Breast epithelium (tissue), 4 donors: ENCODE results near the gene CDH4. TPM values are rescaled to one million over a fixed set of nuclear protein-coding genes. Genes with fewer than 3 reads are reported as not detected.
"Not testable (repeated sequence)": the region's sequence is repeated elsewhere in the genome, so short reads cannot be mapped to it uniquely, and the experiment has no call there.

Experiments used
- DNase-seq, 2 donors: peaks; one replicate each; pipeline ENCODE4 v3.0.0-alpha.2; 2019; ENCODE audit warnings: low spot score in 2 of 2
- H3K27ac ChIP-seq, 2 donors: fragments of 200-600 bp; sonication (generic) in 1 of 2; one replicate each; pipeline ENCODE4 v1.5.1; 2016 to 2019; ENCODE audit warnings: mild to moderate bottlenecking in 1 of 2
- H3K27me3 ChIP-seq, 2 donors: fragments of 200-600 bp; sonication (generic) in 1 of 2; one replicate each; pipeline versions ENCODE4 v1.5.1 to v1.6.0; 2017 to 2019; ENCODE audit warnings: control low read depth in 1 of 2, mild to moderate bottlenecking in 1 of 2
- H3K36me3 ChIP-seq: fragments of 200-600 bp; one replicate; pipeline ENCODE4 v1.5.1; 2019
- H3K4me1 ChIP-seq, 2 donors: fragments of 200-600 bp; sonication (generic); one replicate each; pipeline ENCODE4 v1.5.1; 2016 to 2019; ENCODE audit warnings: control low read depth in 1 of 2
- H3K4me3 ChIP-seq, 3 donors: fragments of 200-600 bp; sonication (generic); 1 replicate in 2 of 3; 2 replicates in 1 of 3; pipeline ENCODE4 v1.5.1; 2016 to 2019; ENCODE audit warnings: mild to moderate bottlenecking in 3 of 3, moderate library complexity in 2 of 3
- H3K9me3 ChIP-seq, 2 donors: fragments of 200-600 bp; sonication (generic) in 1 of 2; one replicate each; pipeline ENCODE4 v1.5.1; 2016 to 2019; ENCODE audit warnings: control low read depth in 1 of 2
- CTCF ChIP-seq, 3 donors: fragments of 450-650 bp; IDR thresholded peaks; one replicate each; pipeline ENCODE4 v1.5.1; 2016 to 2017; ENCODE audit warnings: antibody characterized with exemption in 3 of 3, mild to moderate bottlenecking in 3 of 3, moderate library complexity in 3 of 3
- POLR2A ChIP-seq: fragments of 450-650 bp; IDR thresholded peaks from one replicate; pipeline ENCODE4 v1.6.1; 2016; ENCODE audit warnings: antibody characterized with exemption, mild to moderate bottlenecking, moderate library complexity
- POLR2AphosphoS5 ChIP-seq, 3 donors: sonication (generic); formaldehyde crosslinking; IDR thresholded peaks; one replicate each; pipeline ENCODE4 v1.6.1; 2017; ENCODE audit warnings: antibody characterized with exemption in 3 of 3
- intact Hi-C: fragments of 100-400 bp; cut with DNase I; formaldehyde crosslinking; loops from one replicate; pipeline ENCODE4 v1.15.1; 2023; ENCODE audit warnings: low total_unique reads
- total RNA-seq, 3 donors: library from RNA; depleted of rRNA; stranded (reverse); fragments of >200 nt; gene quantifications; one replicate each; pipeline ENCODE4 v1.1.0, GENCODE V29; 2016

The CDH4 gene
- total RNA-seq, 3 donors from 2014 or later = under 0.01 TPM; not detected in 2

- H3K4me3 ChIP-seq = no peak overlapping the region
- TF ChIP-seq POLR2A (no peak), POLR2AphosphoS5 (IDR thresholded peaks at IDR 0.05) (no peak), CTCF (IDR thresholded peaks at IDR 0.05) (no peak)
- peak in 1 of 2 donors; percentile 14 for DNase-seq
- H3K9me3 ChIP-seq = no peaks in the 10 kb centered on the region
- intact Hi-C loops = no loop called here
- H3K4me1 ChIP-seq = no peaks in the 10 kb centered on the region
- no peak overlapping the region for H3K27ac ChIP-seq
- peaks cover 5% of the 10 kb centered on the region for H3K36me3 ChIP-seq
- H3K27me3 ChIP-seq = peaks cover 0 to 13% of the 10 kb centered on the region in 2 donors
Observed at GRCh38 chr20:61970357-61970756, 718.3 kb downstream of the CDH4 start.

- intact Hi-C loops, H3K9me3 ChIP-seq, H3K4me3 ChIP-seq, H3K36me3 ChIP-seq, H3K27me3 ChIP-seq, H3K4me1 ChIP-seq, DNase-seq, H3K27ac ChIP-seq: not testable (repeated sequence)
Observed at GRCh38 chr20:61971595-61971994, 719.5 kb downstream of the CDH4 start.

- Histone ChIP-seq H3K4me3 (no peak overlapping the region), H3K27ac (no peak overlapping the region), H3K36me3 (peaks cover 5% of the 10 kb centered on the region), H3K27me3 (no peaks in the 10 kb centered on the region), H3K4me1 (no peaks in the 10 kb centered on the region), H3K9me3 (no peaks in the 10 kb centered on the region)
- intact Hi-C loops = no loop called here
- no peak for DNase-seq
- TF ChIP-seq CTCF (IDR thresholded peaks at IDR 0.05) (no peak), POLR2A (no peak), POLR2AphosphoS5 (IDR thresholded peaks at IDR 0.05) (no peak)
Observed at GRCh38 chr20:61972636-61973508, 720.8 kb downstream of the CDH4 start.

- no peak for DNase-seq
- H3K4me1 ChIP-seq = no peaks in the 10 kb centered on the region
- no peak overlapping the region for H3K4me3 ChIP-seq
- no peaks in the 10 kb centered on the region for H3K9me3 ChIP-seq
- no peaks in the 10 kb centered on the region for H3K27me3 ChIP-seq
- intact Hi-C loops = no loop called here
- no peak overlapping the region for H3K27ac ChIP-seq
- TF ChIP-seq CTCF (IDR thresholded peaks at IDR 0.05) (no peak), POLR2A (no peak)
- H3K36me3 ChIP-seq = peaks cover 5% of the 10 kb centered on the region
Observed at GRCh38 chr20:61973515-61974356, 721.7 kb downstream of the CDH4 start.

GRCh38 chr20:61974357-61974665, 722.2 kb downstream of the CDH4 start:
- no peak for DNase-seq
- Histone ChIP-seq H3K36me3 (peaks cover 5% of the 10 kb centered on the region), H3K27ac (no peak overlapping the region), H3K4me1 (no peaks in the 10 kb centered on the region), H3K9me3 (no peaks in the 10 kb centered on the region), H3K27me3 (no peaks in the 10 kb centered on the region), H3K4me3 (no peak overlapping the region)
- no peak for TF ChIP-seq POLR2A
- no peak for TF ChIP-seq POLR2AphosphoS5 (IDR thresholded peaks at IDR 0.05)
- no peak for TF ChIP-seq CTCF (IDR thresholded peaks at IDR 0.05)
- intact Hi-C loops = no loop called here
